Thyroid gland (tissue), 4 donors: ENCODE measurements around the gene KRT20. TPM values are rescaled to one million over a fixed set of nuclear protein-coding genes. Genes with fewer than 3 reads are reported as not detected.

Experiments
- DNase-seq, 2 donors: peaks; one replicate each; pipeline ENCODE4 v3.0.0-alpha.2; 2019
- H3K27ac ChIP-seq, 3 donors: fragments of 200-600 bp; sonication (generic); 1 replicate in 2 of 3; 2 replicates in 1 of 3; pipeline ENCODE4 v1.5.1; 2016 to 2019; ENCODE audit warnings: mild to moderate bottlenecking in 1 of 3, moderate library complexity in 1 of 3
- H3K27me3 ChIP-seq: fragments of 200-600 bp; sonication (generic); one replicate; pipeline ENCODE4 v1.5.1; 2019
- H3K36me3 ChIP-seq, 2 donors: fragments of 200-600 bp; sonication (generic); one replicate each; pipeline ENCODE4 v1.5.1; 2016 to 2019
- H3K4me1 ChIP-seq, 2 donors: fragments of 200-600 bp; sonication (generic); one replicate each; pipeline ENCODE4 v1.5.1; 2017 to 2019
- H3K4me3 ChIP-seq, 3 donors: fragments of 200-600 bp; sonication (generic); replicated peaks in 1 of 3; 1 replicate in 2 of 3; 2 replicates in 1 of 3; pipeline ENCODE4 v1.5.1; 2016; ENCODE audit warnings: mild to moderate bottlenecking in 1 of 3
- H3K9me3 ChIP-seq: fragments of 200-600 bp; sonication (generic); one replicate; pipeline ENCODE4 v1.5.1; 2017
- CTCF ChIP-seq, 6 experiments: fragments of 200-600 bp in 3 of 6; fragments of 450-650 bp in 3 of 6; sonication (generic) in 3 of 6; IDR thresholded peaks; one replicate each; pipeline ENCODE4 v1.5.1; 2016 to 2019; ENCODE audit warnings: antibody characterized with exemption in 6 of 6, mild to moderate bottlenecking in 2 of 6, inconsistent platforms in 1 of 6, moderate library complexity in 1 of 6
- POLR2A ChIP-seq, 2 donors: fragments of 450-650 bp; IDR thresholded peaks; one replicate each; pipeline ENCODE4 v1.6.1; 2017; ENCODE audit warnings: antibody characterized with exemption in 2 of 2, mild to moderate bottlenecking in 2 of 2, moderate library complexity in 1 of 2
- WGBS, 2 donors: methylation state at CpG; one replicate each; pipeline ENCODE4 v1.1.5; 2017; 5-methylcytosine and 5-hydroxymethylcytosine counted together
- intact Hi-C: fragments of 100-400 bp; cut with DNase I; formaldehyde crosslinking; loops from one replicate; pipeline ENCODE4 v1.15.1; 2023
- total RNA-seq, 4 donors: library from RNA; depleted of rRNA; stranded (reverse); fragments of >200 nt; gene quantifications; one replicate each; pipeline ENCODE4 v1.2.3, GENCODE V29; 2016

Gene KRT20
- total RNA-seq, 4 donors from 2014 or later, result not detected

GRCh38 chr17:40914075-40914855 is 29.2 kb upstream of the KRT20 start:
- 78 to 84% methylated on average over 3 of the region's 3 CpGs for WGBS, 2 donors
- Histone ChIP-seq H3K9me3 (no peaks in the 10 kb centered on the region), H3K27ac (no peak overlapping the region)

GRCh38 chr17:40912486-40913210 is 27.6 kb upstream of the KRT20 start:
- DNase-seq, result no peak
- 83 to 89% methylated on average over 13 of the region's 13 CpGs for WGBS, 2 donors
- H3K36me3 ChIP-seq, result no peaks in the 10 kb centered on the region
- no peaks in the 10 kb centered on the region for H3K9me3 ChIP-seq
- intact Hi-C loops, result loop anchor here (5.0 kb wide), 1 partner anchor 635 kb away; no protein-coding TSS in a partner anchor
- H3K27me3 ChIP-seq, result no peaks in the 10 kb centered on the region
- no peak overlapping the region for H3K27ac ChIP-seq
- H3K4me1 ChIP-seq, result peaks cover 0 to 6% of the 10 kb centered on the region in 2 donors
- TF ChIP-seq POLR2A (IDR thresholded peaks at IDR 0.05) (no peak), CTCF (IDR thresholded peaks at IDR 0.05) (no peak)
- no peak overlapping the region for H3K4me3 ChIP-seq

More at GRCh38 chr17:40914075-40914855, 29.2 kb upstream of the KRT20 start:
- H3K4me1 ChIP-seq, result peaks cover 0 to 6% of the 10 kb centered on the region in 2 donors
- intact Hi-C loops, result loop anchor here (5.0 kb wide), 1 partner anchor 633 kb away; no protein-coding TSS in a partner anchor
- no peak overlapping the region for H3K4me3 ChIP-seq
- H3K36me3 ChIP-seq, result no peaks in the 10 kb centered on the region
- no peak for DNase-seq
- no peaks in the 10 kb centered on the region for H3K27me3 ChIP-seq
- TF ChIP-seq CTCF (IDR thresholded peaks at IDR 0.05) (no peak), POLR2A (IDR thresholded peaks at IDR 0.05) (no peak)

- no peak overlapping the region for H3K4me3 ChIP-seq
- DNase-seq, result no peak
- intact Hi-C loops, result loop anchor here (5.0 kb wide), 1 partner anchor 637 kb away; no protein-coding TSS in a partner anchor
- peaks cover 0 to 6% of the 10 kb centered on the region in 2 donors for H3K4me1 ChIP-seq
- H3K36me3 ChIP-seq, result no peaks in the 10 kb centered on the region
- H3K27ac ChIP-seq, result no peak overlapping the region
- TF ChIP-seq POLR2A (IDR thresholded peaks at IDR 0.05) (no peak), CTCF (IDR thresholded peaks at IDR 0.05) (no peak)
- WGBS, 2 donors, result 70 to 81% methylated on average over 3 of the region's 3 CpGs
- H3K9me3 ChIP-seq, result no peaks in the 10 kb centered on the region
- no peaks in the 10 kb centered on the region for H3K27me3 ChIP-seq
Measured at GRCh38 chr17:40910441-40910841, 25.4 kb upstream of the KRT20 start.

- no peak overlapping the region for H3K27ac ChIP-seq
Measured at GRCh38 chr17:40909755-40910154, 24.7 kb upstream of the KRT20 start.

More at GRCh38 chr17:40909755-40910154, 24.7 kb upstream of the KRT20 start:
- intact Hi-C loops, result loop anchor here (5.0 kb wide), 2 partner anchors 638 to 738 kb away; no protein-coding TSS in a partner anchor
- Histone ChIP-seq H3K9me3 (no peaks in the 10 kb centered on the region), H3K27me3 (no peaks in the 10 kb centered on the region), H3K36me3 (no peaks in the 10 kb centered on the region), H3K4me1 (peaks cover 0 to 6% of the 10 kb centered on the region in 2 donors), H3K4me3 (no peak overlapping the region)
- DNase-seq, result no peak
- TF ChIP-seq CTCF (IDR thresholded peaks at IDR 0.05) (no peak), POLR2A (IDR thresholded peaks at IDR 0.05) (no peak)
- WGBS, 2 donors, result 72% methylated on average over 4 of the region's 4 CpGs
